Right lobe of liver (tissue), 4 donors: ENCODE results near the gene ERG28.

ENCODE experiments used
- POLR2A ChIP-seq: fragments of 450-650 bp; IDR thresholded peaks from one replicate; pipeline ENCODE4 v1.6.1; 2017; ENCODE audit warnings: antibody characterized with exemption, mild to moderate bottlenecking
- TF ChIP-seq, protein P1 (sequence below), 4 donors: fragments of 200-600 bp in 3 of 4; fragments of 450-650 bp in 1 of 4; IDR thresholded peaks; one replicate each; pipeline versions ENCODE4 v1.5.1 to v1.8.0; 2016 to 2022; ENCODE audit warnings: antibody characterized with exemption in 4 of 4, mild to moderate bottlenecking in 2 of 4
- donor health status: DM: no; HTN: no; CAD: no.
- donor health status: DM: no; HTN: no; CAD: no.
- donor health status: DM: no; HTN: yes; CAD: no.

DNA sequence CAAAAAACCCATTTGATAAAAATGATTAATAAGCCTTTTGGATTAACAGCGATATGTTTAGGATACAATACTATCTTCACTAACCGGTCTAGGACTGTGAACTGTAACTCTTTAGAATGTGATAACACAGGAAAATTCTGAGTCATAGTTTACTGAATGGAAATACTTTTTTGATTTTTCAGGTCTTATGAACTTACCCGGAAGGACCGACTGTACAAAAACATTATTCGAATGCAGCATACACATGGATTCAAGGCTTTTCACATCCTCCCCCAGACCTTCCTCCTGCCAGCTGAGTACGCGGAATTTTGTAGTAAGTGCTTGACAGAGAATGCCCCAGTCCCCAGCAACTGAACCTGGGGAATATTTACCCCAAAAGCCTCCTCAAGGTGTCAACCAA, 29.3 kb upstream of the ERG28 start:
- no peak for TF ChIP-seq POLR2A
- TF ChIP-seq, protein P1, sequence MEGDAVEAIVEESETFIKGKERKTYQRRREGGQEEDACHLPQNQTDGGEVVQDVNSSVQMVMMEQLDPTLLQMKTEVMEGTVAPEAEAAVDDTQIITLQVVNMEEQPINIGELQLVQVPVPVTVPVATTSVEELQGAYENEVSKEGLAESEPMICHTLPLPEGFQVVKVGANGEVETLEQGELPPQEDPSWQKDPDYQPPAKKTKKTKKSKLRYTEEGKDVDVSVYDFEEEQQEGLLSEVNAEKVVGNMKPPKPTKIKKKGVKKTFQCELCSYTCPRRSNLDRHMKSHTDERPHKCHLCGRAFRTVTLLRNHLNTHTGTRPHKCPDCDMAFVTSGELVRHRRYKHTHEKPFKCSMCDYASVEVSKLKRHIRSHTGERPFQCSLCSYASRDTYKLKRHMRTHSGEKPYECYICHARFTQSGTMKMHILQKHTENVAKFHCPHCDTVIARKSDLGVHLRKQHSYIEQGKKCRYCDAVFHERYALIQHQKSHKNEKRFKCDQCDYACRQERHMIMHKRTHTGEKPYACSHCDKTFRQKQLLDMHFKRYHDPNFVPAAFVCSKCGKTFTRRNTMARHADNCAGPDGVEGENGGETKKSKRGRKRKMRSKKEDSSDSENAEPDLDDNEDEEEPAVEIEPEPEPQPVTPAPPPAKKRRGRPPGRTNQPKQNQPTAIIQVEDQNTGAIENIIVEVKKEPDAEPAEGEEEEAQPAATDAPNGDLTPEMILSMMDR (IDR thresholded peaks at IDR 0.05), result no peak
